Measurements from ENCODE around the gene HOXC13.

Gene HOXC13

GRCh38 chr12:53948650-53949593, 10.3 kb downstream of the HOXC13 start:
- no peak for DNase-seq (ENCODE audit: low spot score)
- no peak for TF ChIP-seq CTCF (IDR thresholded peaks at IDR 0.05; ENCODE audit: extremely low read depth, missing control alignments)

GRCh38 chr12:53949631-53950436, 11.2 kb downstream of the HOXC13 start:
- TF ChIP-seq CTCF (IDR thresholded peaks at IDR 0.05; ENCODE audit: extremely low read depth, missing control alignments): no peak
- no peak for DNase-seq (ENCODE audit: low spot score)

GRCh38 chr12:53950437-53950773, 11.8 kb downstream of the HOXC13 start:
- TF ChIP-seq CTCF (IDR thresholded peaks at IDR 0.05; ENCODE audit: extremely low read depth, missing control alignments): no peak

GRCh38 chr12:53950789-53951576, 12.4 kb downstream of the HOXC13 start:
- DNase-seq (ENCODE audit: low spot score): no peak
- TF ChIP-seq CTCF (IDR thresholded peaks at IDR 0.05; ENCODE audit: extremely low read depth, missing control alignments): no peak

More at GRCh38 chr12:53950437-53950773, 11.8 kb downstream of the HOXC13 start:
- DNase-seq (ENCODE audit: low spot score): no peak

GRCh38 chr12:53951577-53952334, 13.1 kb downstream of the HOXC13 start:
- no peak for DNase-seq (ENCODE audit: low spot score)
- no peak for TF ChIP-seq CTCF (IDR thresholded peaks at IDR 0.05; ENCODE audit: extremely low read depth, missing control alignments)

GRCh38 chr12:53952335-53952694, 13.7 kb downstream of the HOXC13 start:
- DNase-seq (ENCODE audit: low spot score): no peak
- no peak for TF ChIP-seq CTCF (IDR thresholded peaks at IDR 0.05; ENCODE audit: extremely low read depth, missing control alignments)
